Pulmonary artery endothelial cell (primary cell): ENCODE results near the gene NUMBL. TPM values are rescaled to one million over a fixed set of nuclear protein-coding genes. Genes with fewer than 3 reads are reported as not detected.
"Not testable (repeated sequence)": the region's sequence is repeated elsewhere in the genome, so short reads cannot be mapped to it uniquely, and the experiment has no call there.

Source experiments
- DNase-seq: peaks from one replicate; pipeline ENCODE4 v3.0.0-alpha.2; 2011; ENCODE audit warnings: low read depth, low spot score
- total RNA-seq: library from RNA; depleted of rRNA; stranded (reverse); fragments of >200 nt; gene quantifications from 2 replicates; pipeline ENCODE4 v1.2.3, GENCODE V29; 2014

NUMBL gene
- total RNA-seq, 1 donor from 2014 or later: 19.4 TPM

DNA sequence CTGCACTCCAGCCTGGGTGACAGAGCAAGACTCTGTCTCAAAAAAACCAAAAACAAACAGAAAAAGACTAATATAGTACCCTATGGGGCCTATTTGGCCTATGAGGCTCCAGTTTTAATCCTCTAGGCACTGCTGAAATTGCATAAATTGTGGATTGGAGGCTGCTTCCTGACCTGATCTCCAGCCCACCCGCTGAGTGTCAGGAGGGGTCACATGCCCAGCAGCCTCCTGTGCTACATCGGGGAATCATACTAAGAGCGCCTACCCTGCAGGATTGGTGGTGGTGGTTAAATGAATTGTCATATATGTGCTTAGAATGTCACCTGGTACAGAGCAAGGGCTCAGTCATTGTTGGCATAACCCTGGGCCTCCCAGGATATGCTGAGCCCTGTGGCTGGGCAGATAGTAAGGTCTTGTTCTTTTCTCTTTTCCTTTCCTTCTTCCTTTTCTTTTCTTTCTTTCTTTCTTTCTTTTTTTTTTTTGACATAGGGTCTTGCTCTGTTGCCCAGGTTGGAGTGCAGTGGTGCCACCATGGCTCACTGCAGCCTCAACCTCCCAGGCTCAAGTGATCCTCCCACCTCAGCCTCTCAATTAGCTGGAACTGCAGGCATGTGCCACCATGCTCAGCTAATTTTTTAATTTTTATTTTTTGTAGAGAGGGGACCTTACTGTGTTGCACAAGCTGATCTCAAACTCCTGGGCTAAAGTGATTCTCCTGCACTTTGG is 58.0 kb downstream of the NUMBL start:
- DNase-seq: no peak

DNA sequence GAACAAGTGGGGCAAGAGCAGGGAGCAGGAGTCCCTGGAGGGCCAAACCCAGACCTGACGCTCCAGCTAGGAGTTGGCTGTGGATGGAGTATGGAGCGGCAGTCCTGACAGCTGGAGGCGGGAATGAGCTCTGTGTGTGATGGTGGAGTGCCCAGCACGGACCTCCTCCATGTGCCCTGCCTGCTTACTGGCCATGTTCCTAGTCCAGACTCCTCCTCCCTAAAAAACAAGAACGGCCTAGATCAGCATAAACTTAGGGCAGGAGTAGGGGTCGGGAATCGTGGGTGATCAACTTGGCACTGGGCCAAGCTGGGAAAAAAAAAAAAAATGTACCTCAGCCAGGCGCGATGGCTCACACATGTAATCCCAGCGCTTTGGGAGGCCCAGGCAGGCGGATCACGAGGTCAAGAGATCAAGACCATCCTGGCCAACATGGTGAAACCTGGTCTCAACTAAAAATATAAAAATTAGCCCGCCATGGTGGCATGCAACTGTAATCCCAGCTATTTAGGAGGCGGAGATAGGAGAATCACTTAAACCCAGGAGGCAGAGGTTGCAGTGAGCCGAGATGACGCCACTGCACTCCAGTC is 59.8 kb downstream of the NUMBL start:
- no peak for DNase-seq

DNA sequence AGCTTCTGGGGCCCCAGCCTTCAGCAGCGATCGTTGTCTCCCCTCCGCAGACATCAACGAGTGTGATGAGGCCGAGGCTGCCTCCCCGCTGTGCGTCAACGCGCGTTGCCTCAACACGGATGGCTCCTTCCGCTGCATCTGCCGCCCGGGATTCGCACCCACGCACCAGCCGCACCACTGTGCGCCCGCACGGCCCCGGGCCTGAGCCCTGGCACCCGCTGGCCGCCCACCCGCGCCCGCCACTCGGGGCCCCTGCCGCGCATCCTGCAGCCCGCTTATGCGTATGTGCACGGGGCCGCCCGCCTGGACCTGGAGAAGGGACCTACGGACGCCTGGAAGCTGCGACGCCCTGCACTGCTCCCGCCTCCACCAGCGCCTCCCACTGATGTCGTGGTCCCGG is 61.1 kb downstream of the NUMBL start:
- DNase-seq: no peak

DNA sequence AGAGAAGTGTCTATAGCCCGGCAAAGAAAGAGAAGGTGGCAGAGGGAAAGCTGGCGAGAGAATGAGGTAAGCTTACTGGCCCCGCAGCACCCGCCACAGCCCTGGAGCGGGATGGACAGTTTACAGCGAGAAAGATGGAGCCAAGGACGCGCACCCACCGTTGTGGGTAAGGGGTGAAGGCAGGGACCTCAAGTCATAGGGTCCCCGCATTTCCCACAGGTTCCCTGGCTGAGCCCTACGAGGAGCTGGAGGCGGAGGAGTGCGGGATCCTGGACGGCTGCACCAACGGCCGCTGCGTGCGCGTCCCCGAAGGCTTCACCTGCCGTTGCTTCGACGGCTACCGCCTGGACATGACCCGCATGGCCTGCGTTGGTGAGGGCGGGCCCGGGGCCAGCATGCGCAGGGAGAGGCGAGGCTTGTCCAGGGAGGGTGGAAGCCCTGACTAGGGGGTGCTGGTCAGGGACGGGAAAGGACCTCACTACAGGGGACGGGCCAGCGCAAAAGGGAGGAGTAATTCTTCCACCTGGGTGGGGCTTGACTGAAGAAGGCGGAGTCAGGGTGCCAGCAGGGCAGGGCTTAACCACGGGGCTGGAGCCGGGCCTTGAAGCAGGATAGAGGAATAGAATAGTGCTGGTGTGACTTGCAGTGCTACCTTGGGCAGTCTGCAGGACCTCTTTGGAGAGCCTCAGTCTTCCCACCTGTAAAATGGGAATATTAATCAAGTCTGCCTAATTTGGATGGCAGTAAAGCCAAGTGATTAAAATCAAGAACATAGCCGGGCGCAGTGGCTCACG is 62.8 kb downstream of the NUMBL start:
- DNase-seq: no peak

DNA sequence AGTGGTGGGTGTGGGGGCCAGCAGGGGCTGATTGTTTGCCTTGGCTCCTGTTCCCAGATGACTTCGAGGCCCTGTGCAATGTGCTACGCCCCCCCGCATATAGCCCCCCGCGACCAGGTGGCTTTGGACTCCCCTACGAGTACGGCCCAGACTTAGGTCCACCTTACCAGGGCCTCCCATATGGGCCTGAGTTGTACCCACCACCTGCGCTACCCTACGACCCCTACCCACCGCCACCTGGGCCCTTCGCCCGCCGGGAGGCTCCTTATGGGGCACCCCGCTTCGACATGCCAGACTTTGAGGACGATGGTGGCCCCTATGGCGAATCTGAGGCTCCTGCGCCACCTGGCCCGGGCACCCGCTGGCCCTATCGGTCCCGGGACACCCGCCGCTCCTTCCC is 63.5 kb downstream of the NUMBL start:
- DNase-seq: no peak

DNA sequence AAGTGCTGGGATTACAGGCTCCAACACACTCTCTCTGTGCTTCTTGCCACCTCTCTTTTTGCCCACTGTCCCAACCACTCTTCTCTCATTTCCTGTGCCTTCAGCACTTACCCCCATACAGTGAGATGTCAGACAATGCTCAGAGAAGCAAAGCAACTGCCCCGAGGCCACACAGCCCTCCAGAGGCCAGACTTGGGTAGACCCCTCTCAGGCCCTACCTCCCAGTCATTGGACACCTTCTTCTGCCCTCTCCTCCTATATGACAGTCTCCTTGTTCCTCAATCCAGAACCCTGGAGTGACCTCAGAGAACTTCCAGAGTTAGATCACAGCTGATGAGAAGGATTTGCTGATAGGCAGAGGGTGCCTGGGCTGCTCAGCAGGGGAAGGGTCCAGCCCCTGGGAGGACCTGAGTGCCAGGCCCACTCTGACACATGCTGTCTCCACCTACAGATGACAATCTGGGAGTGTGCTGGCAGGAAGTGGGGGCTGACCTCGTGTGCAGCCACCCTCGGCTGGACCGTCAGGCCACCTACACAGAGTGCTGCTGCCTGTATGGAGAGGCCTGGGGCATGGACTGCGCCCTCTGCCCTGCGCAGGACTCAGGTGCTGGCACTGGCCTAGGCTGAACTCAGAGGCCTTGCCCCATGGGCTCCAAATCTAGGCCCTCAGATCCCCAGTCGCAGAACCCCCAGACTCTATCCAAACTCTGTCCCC is 64.9 kb downstream of the NUMBL start:
- no peak for DNase-seq

DNA sequence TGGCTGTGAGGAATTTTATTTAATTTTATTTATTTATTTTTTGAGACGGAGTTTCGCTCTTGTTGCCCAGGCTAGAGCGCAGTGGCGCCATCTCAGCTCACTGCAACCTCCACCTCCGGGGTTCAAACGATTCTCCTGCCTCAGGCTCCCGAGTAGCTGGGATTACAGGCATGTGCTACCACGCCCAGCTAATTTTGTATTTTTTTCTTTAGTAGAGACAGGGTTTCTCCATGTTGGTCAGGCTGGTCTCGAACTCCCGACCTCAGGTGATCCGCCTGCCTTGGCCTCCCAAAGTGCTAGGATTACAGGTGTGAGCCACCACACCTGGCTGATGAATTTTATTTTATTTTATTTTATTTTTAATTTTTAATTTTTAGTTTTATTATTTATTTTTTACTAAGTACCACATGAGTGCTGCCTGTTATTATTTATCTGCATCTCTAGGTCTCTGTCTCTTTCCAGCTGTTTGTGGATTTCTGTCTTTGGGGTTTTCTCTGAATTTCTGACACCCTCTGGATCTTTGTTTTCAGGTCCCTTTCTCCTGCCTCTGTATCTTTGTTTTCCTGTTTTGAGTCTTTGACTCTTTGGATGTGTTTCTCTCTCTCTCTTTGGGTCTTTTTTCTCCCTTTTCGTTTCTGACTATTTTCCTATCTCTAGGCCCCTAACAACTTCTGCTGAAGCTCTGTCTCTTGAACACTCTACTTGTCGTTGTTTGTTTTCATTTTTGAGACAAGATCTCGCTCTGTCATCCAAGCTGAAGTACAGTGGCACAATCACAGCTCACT is 65.9 kb downstream of the NUMBL start:
- DNase-seq: not testable (repeated sequence)

DNA sequence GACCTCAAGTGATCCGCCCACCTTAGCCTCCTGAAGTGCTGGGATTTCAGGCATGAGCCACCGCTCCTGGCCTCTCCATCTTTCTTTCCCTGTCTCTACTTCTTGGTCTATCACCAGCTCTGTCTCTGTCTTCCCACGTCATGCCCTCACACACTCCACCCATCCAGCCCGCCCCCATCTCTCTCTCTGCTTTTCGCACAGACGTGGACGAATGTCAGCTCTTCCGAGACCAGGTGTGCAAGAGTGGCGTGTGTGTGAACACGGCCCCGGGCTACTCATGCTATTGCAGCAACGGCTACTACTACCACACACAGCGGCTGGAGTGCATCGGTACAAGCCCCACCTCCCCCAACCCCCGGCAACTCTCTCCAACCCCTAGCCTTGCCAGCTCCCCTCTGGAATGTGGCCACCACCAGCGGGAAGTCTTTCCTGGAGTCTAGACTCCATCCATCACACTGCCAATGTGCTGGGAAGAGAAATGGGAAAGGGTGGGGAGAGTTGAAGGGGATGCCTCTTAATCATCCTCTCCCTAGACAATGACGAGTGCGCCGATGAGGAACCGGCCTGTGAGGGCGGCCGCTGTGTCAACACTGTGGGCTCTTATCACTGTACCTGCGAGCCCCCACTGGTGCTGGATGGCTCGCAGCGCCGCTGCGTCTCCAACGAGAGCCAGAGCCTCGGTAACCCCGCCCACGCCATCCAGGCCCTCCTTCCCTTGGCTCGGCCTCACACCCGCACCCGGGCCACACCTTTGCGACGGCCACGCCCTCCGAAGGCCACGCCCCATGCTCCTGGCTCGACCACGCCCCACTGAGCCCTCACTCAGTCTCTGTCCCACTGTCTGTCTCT is 66.8 kb downstream of the NUMBL start:
- no peak for DNase-seq

DNA sequence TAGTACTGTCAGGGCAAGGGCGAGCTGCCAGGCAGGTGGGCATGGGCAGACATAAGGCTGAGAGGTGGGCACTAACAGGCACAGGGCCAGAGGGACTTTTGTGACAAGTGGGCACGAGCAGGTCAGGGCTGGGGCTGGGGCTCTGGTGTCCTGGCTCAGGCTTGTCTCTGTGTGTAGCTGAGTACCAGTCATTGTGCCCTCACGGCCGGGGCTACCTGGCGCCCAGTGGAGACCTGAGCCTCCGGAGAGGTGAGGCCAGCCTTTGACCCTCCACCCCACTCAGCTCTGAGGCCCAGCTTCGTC is 67.7 kb downstream of the NUMBL start:
- DNase-seq: no peak

DNA sequence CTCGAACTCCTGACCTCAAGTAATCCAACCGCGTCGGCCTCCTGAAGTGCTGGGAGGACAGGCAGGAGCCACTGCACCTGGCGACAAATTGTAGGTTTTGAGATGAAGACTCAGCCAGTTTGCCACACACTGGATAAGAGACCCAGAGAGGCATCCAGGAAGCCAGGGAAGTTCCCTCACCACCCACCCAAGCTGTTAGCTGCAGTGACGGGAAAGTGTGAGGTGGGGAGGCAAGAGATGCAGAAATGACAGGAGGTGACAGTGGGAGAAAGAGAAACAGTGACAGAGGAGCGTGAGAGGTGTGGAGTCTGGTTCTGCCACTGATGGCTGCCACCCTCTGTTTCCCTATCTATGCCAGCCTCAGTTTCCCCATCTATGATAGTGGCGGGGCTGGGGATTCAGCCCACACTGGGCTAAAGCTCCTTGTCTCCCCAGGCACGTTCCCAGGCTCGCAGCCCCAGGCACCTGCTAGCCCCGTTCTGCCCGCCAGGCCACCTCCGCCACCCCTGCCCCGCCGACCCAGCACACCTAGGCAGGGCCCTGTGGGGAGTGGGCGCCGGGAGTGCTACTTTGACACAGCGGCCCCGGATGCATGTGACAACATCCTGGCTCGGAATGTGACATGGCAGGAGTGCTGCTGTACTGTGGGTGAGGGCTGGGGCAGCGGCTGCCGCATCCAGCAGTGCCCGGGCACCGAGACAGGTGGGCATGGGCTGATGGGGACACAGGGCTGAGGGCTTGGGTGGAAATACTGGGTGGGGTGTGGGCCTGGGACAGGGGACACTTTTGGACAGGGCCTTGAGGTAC is 68.3 kb downstream of the NUMBL start:
- no peak for DNase-seq

DNA sequence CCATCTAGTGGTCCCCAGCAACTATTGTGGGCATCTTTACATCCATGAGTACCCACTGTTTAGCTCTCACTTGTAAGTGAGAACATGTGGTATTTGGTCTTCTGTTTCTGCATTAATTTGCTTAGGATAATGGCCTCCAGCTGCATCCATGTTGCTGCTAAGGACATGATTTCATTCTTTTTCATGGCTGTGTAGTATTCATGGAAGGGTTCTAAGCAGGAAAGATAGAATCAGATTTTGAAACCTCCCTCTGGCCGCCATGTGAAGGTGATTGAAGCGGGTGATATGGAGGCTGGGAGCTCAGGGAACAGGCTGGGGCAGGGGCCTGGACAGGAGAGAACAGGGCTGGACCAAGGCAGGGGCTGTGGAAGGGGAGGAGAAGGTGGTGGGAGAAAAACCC is 69.2 kb downstream of the NUMBL start:
- no peak for DNase-seq

DNA sequence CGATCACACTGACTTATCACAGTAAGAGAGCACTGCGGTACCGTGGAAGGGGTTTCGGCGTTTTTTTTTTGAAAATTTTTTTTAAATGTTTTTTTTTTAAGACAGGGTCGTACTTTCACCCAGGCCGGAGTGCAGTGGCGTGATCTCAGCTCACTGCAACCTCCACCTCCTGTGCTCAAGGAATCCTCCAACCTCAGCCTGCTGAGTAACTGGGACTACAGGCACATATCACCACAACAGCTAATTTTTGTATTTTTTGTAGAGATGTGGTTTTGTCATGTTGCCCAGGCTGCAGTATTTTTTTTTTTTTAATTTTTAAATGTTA is 70.3 kb downstream of the NUMBL start:
- no peak for DNase-seq

DNA sequence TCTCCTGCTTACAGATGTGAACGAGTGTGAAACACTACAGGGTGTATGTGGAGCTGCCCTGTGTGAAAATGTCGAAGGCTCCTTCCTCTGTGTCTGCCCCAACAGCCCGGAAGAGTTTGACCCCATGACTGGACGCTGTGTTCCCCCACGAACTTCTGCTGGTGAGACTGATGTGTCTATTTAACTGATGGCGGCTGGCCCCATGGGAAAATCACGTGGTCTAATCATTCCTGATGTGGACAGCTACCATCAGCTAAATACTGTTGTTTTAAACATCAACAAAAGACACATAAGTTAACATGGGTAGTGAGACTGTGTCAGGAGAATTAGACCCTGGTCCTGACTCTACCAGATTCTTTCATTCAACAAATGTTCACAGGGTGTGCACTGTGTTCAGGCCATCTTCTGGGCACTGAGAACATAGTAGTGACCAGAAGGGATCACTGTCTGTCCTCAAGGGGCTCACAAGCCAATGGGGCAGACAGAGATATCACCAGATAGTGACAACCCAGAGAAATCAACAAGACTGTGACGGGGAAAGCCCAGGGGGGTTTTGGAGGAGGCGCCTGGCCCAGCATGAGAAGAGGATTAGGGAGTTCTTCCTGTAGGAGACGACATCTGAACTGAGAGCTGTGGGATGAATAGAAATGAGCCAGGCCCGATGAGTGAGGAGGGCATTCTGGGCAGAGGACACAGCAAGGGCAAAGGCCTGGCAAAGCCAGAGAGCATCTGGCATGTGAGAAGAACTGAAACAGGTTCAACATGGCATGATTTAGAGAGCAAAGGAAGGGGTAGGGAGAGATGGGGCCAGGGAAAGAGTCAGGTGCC is 70.9 kb downstream of the NUMBL start:
- no peak for DNase-seq

DNA sequence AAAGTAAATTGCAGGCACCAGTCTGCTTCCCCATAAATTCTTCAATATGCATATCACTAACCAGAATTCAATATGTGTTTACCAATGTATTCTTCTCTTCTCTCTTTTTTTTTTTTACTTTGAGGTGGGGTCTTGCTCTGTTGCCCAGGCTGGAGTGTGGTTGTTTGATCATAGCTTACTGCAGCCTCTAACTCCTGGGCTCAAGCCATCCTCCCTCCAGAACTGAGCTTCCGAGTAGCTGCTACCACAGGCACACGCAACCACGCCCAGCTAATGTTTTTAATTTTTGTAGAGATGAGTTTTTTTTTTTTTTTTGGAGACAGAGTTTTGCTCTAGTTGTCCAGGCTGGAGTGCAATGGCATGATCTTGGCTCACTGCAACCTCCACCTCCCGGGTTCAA is 72.5 kb downstream of the NUMBL start:
- no peak for DNase-seq

DNA sequence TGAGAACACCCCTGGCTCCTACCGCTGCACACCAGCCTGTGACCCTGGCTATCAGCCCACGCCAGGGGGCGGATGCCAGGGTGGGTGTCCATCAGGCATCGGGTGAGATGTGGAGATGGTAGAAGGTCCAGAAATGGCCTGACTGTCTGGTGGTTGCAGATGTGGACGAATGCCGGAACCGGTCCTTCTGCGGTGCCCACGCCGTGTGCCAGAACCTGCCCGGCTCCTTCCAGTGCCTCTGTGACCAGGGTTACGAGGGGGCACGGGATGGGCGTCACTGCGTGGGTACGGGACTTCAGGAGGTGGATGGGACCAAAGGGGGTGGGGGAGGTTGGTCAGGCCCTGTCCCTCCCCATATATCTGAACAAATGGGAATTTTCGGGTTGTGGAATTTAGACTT is 73.5 kb downstream of the NUMBL start:
- DNase-seq: no peak

DNA sequence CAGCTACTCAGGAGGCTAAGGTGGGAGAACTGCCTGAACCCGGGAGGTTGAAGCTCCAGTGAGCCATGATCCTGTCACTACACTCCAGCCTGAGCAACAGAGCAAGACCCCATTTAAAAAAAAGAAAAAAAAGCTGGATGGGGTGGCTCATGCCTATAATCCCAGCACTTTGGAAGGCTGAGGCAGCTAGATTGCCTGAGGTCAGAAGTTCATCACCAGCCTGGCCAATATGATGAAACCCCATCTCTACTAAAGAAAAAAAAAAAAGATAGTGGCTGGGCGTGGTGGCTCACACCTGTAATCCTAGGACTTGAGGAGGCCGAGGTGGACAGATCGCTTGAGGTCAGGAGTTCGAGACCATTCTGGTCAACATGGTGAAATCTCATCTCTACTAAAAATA is 74.3 kb downstream of the NUMBL start:
- no peak for DNase-seq
